Esophagus muscularis mucosa (tissue), 4 donors: Measurements from ENCODE around the gene ARAP3. TPM values are rescaled to one million over a fixed set of nuclear protein-coding genes. Genes with fewer than 3 reads are reported as not detected.

Source experiments
- DNase-seq: peaks from one replicate; pipeline ENCODE4 v3.0.0-alpha.2; 2017; ENCODE audit errors: extremely low spot score
- H3K27ac ChIP-seq, 4 donors: fragments of 200-600 bp; sonication (generic); replicated peaks in 1 of 4; 1 replicate in 3 of 4; 2 replicates in 1 of 4; pipeline ENCODE4 v1.5.1; 2016 to 2019; ENCODE audit warnings: mild to moderate bottlenecking in 1 of 4
- H3K27me3 ChIP-seq, 4 donors: fragments of 200-600 bp; sonication (generic); one replicate each; pipeline versions ENCODE4 v1.5.1 to v1.6.0; 2016 to 2019
- H3K36me3 ChIP-seq, 4 donors: fragments of 200-600 bp; sonication (generic); one replicate each; pipeline ENCODE4 v1.5.1; 2016 to 2019
- H3K4me1 ChIP-seq, 4 donors: fragments of 200-600 bp; sonication (generic); one replicate each; pipeline ENCODE4 v1.5.1; 2016 to 2019
- H3K4me3 ChIP-seq, 4 donors: fragments of 200-600 bp; sonication (generic); 1 replicate in 2 of 4; 2 replicates in 2 of 4; pipeline ENCODE4 v1.5.1; 2016 to 2019; ENCODE audit warnings: mild to moderate bottlenecking in 4 of 4, moderate library complexity in 1 of 4
- H3K9me3 ChIP-seq, 4 donors: fragments of 200-600 bp; sonication (generic); 1 replicate in 3 of 4; 2 replicates in 1 of 4; pipeline ENCODE4 v1.5.1; 2016 to 2019
- CTCF ChIP-seq, 3 experiments: fragments of 200-600 bp in 2 of 3; fragments of 450-650 bp in 1 of 3; sonication (generic) in 2 of 3; IDR thresholded peaks; one replicate each; pipeline ENCODE4 v1.5.1; 2017 to 2019; ENCODE audit warnings: antibody characterized with exemption in 3 of 3, mild to moderate bottlenecking in 2 of 3, moderate library complexity in 1 of 3
- EP300 ChIP-seq: sonication (generic); formaldehyde crosslinking; IDR thresholded peaks from one replicate; pipeline ENCODE4 v1.6.1; 2017; ENCODE audit warnings: antibody characterized with exemption
- POLR2A ChIP-seq: fragments of 450-650 bp; IDR thresholded peaks from one replicate; pipeline ENCODE4 v1.6.1; 2017; ENCODE audit warnings: antibody characterized with exemption, moderate library complexity, mild to moderate bottlenecking, low read depth
- POLR2AphosphoS5 ChIP-seq, 2 donors: sonication (generic); formaldehyde crosslinking; IDR thresholded peaks; one replicate each; pipeline ENCODE4 v1.6.1; 2017; ENCODE audit warnings: antibody characterized with exemption in 2 of 2
- WGBS: methylation state at CpG from one replicate; pipeline ENCODE4 v1.1.5; 2018; 5-methylcytosine and 5-hydroxymethylcytosine counted together
- intact Hi-C: fragments of 100-400 bp; cut with DNase I; formaldehyde crosslinking; loops from one replicate; pipeline ENCODE4 v1.15.1; 2023
- total RNA-seq, 4 donors: library from RNA; depleted of rRNA; stranded (reverse); fragments of >200 nt; gene quantifications; one replicate each; pipeline versions ENCODE4 v1.1.0 to v1.2.1, GENCODE V29; 2016

Gene ARAP3
- total RNA-seq, 4 donors from 2014 or later, result 4.1 to 9.2 (median 7.6) TPM

DNA sequence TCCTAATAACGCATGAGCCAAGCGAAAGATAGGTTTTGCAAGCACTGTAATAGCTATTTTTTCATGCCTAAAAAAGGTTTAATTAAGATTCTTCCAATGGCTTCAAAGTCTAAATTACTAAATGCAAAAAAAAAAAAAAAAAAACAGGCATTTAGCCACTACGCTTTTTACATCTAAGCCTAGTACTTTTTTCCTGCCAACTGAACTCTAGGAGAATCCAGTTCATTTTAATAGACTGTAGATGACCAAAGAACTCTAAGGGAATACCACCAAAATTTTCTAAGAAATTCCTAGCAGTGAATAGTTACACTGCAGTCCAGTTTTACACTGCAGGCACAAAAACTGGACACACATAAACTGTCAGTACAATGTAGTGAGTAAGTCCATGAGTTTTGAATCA is 73.0 kb downstream of the ARAP3 start:
- intact Hi-C loops, result no loop called here
- Histone ChIP-seq H3K27me3 (no peaks in the 10 kb centered on the region), H3K36me3 (no peaks in the 10 kb centered on the region), H3K27ac (no peak overlapping the region), H3K4me1 (peaks cover 8 to 30% (median 21%) of the 10 kb centered on the region in 4 donors), H3K4me3 (no peak overlapping the region), H3K9me3 (no peaks in the 10 kb centered on the region)
- TF ChIP-seq POLR2AphosphoS5 (IDR thresholded peaks at IDR 0.05), result no peak
- no peak for TF ChIP-seq CTCF (IDR thresholded peaks at IDR 0.05)
- TF ChIP-seq EP300, result no peak
- TF ChIP-seq POLR2A, result no peak
- 90% methylated on average over 3 of the region's 3 CpGs for WGBS
- no peak for DNase-seq

DNA sequence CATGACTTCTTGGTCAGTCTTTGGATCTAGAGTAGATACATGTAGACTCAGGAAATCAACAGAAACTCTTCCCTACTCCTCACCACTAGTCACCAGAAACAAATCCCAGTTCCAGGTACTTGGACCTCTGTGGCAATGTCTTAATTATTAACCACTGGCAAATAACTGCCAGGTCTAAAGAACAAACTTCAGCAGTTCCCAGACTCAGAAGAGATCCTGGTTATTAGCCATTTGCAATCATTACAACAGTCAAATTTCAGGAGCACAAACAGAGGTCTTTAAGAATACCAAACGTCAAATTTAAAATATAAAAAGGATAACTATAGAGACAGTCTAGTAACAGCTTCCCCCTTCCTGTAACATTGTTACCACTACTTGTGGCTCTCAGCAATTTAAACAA is 73.5 kb downstream of the ARAP3 start:
- intact Hi-C loops, result no loop called here
- 52% methylated on average over 1 of the region's 1 CpG for WGBS
- no peak for DNase-seq

DNA sequence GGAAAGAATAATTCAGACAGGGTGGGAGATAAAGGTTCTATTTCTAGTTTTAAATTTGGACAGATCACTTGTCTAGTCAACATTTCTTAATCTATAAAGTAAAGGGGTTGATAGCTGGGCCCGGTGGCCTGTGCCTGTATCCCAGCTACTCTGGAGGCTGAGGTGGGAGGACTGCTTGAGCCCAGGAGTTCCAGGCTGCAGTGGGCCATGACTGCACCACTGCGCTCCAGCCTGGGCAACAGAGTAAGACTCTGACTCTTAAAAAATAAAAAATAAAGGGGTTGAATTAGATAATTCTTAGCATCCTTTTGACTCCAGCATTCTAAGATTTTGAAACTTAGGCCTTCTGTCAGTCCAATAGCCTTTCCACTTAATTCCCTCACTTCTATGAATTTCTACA is 74.0 kb downstream of the ARAP3 start:
- intact Hi-C loops, result no loop called here
- 88% methylated on average over 2 of the region's 2 CpGs for WGBS
- TF ChIP-seq POLR2A (no peak), CTCF (IDR thresholded peaks at IDR 0.05) (no peak), POLR2AphosphoS5 (IDR thresholded peaks at IDR 0.05) (no peak), EP300 (no peak)
- no peak for DNase-seq
- Histone ChIP-seq H3K4me3 (no peak overlapping the region), H3K9me3 (no peaks in the 10 kb centered on the region), H3K27ac (no peak overlapping the region), H3K36me3 (no peaks in the 10 kb centered on the region), H3K27me3 (no peaks in the 10 kb centered on the region), H3K4me1 (peaks cover 16 to 39% (median 28%) of the 10 kb centered on the region in 4 donors)

More for the DNA sequence above, 73.5 kb downstream of the ARAP3 start:
- Histone ChIP-seq H3K36me3 (no peaks in the 10 kb centered on the region), H3K4me3 (no peak overlapping the region), H3K27ac (no peak overlapping the region), H3K4me1 (peaks cover 13 to 35% (median 25%) of the 10 kb centered on the region in 4 donors), H3K9me3 (no peaks in the 10 kb centered on the region), H3K27me3 (no peaks in the 10 kb centered on the region)
- TF ChIP-seq POLR2A, result no peak
- TF ChIP-seq EP300, result no peak
- TF ChIP-seq CTCF (IDR thresholded peaks at IDR 0.05), result no peak
- no peak for TF ChIP-seq POLR2AphosphoS5 (IDR thresholded peaks at IDR 0.05)

DNA sequence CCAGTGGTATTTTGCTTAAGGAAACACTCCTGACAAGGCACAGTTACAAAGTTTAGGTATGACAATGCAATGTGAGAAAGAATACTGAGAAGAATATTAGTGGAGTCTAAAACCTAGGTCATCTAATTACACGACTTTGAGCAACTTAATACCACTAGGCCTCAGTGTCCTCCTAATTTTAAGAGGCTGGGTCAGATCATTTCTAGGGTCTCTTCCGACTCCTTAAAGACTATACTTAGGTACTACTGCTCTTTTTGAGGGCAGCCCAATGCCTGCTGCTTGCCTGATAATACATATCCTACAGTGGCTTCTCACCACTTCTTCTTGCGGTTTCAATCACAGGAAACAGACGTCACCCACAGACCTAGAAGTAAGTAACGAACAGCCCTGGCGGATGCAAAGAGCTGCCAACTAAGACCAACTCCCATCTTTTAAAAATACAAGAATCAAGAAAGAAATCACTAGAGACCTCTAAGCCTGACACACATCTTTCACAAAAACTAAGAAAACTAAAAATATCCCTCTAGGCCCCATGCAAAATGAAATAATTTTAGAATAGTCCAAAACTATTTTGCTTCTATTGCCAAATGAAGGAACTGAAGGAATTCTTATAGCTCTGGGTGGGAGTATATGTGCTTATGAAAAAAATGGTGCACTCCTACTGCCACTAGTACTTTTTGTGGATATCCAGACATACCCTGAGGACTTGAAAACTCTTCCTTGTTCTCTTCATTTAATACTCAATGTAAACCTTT is 76.3 kb downstream of the ARAP3 start:
- no peak overlapping the region for H3K4me3 ChIP-seq
- no peaks in the 10 kb centered on the region for H3K9me3 ChIP-seq
- no peaks in the 10 kb centered on the region for H3K36me3 ChIP-seq
- H3K27ac ChIP-seq, result peak overlapping the region; percentile 47 to 68 (median 56)
- peak; percentile 14 to 25 for TF ChIP-seq POLR2AphosphoS5 (IDR thresholded peaks at IDR 0.05)
- no peak for TF ChIP-seq CTCF (IDR thresholded peaks at IDR 0.05)
- no peak for DNase-seq
- intact Hi-C loops, result no loop called here
- 80% methylated on average over 6 of the region's 6 CpGs for WGBS
- no peaks in the 10 kb centered on the region for H3K27me3 ChIP-seq
- H3K4me1 ChIP-seq, result peaks cover 16 to 36% (median 28%) of the 10 kb centered on the region in 4 donors
